H9 (cell line): Measurements from ENCODE around the gene INTS15. TPM values are rescaled to one million over a fixed set of nuclear protein-coding genes. Genes with fewer than 3 reads are reported as not detected.

Source experiments
- DNase-seq: peaks from one replicate; pipeline ENCODE4 v3.0.0-alpha.2; 2017
- H2AFZ ChIP-seq: one replicate; pipeline ENCODE4 v1.6.1; 2013; ENCODE audit warnings: mild to moderate bottlenecking, low read length, control low read depth, moderate library complexity
- H2AK5ac ChIP-seq: 2 replicates; pipeline ENCODE4 v1.6.1; 2013; ENCODE audit warnings: low read length, control low read depth, mixed read lengths; ENCODE audit not compliant: insufficient read length
- H2BK120ac ChIP-seq: one replicate; pipeline ENCODE4 v1.6.1; 2013; ENCODE audit warnings: low read depth, mild to moderate bottlenecking, low read length, control low read depth, inconsistent platforms; ENCODE audit not compliant: poor library complexity, severe bottlenecking
- H2BK12ac ChIP-seq: 2 replicates; pipeline ENCODE4 v1.6.1; 2013; ENCODE audit warnings: low read length, control low read depth, mixed read lengths, low read depth; ENCODE audit not compliant: insufficient read length
- H2BK15ac ChIP-seq: 2 replicates; pipeline ENCODE4 v1.6.1; 2013; ENCODE audit warnings: low read depth, low read length, control low read depth
- H2BK20ac ChIP-seq: one replicate; pipeline ENCODE4 v1.6.1; 2013; ENCODE audit warnings: low read depth, mild to moderate bottlenecking, low read length, control low read depth, inconsistent platforms; ENCODE audit not compliant: poor library complexity, severe bottlenecking
- H2BK5ac ChIP-seq: 2 replicates; pipeline ENCODE4 v1.6.1; 2013; ENCODE audit warnings: low read length, control low read depth, mixed read lengths; ENCODE audit not compliant: insufficient read length
- H3K14ac ChIP-seq: 2 replicates; pipeline ENCODE4 v1.6.1; 2013; ENCODE audit warnings: low read length, control low read depth; ENCODE audit not compliant: insufficient read depth
- H3K18ac ChIP-seq: 2 replicates; pipeline ENCODE4 v1.6.1; 2013; ENCODE audit warnings: low read depth, mild to moderate bottlenecking, mixed read lengths, low read length, control low read depth; ENCODE audit not compliant: insufficient read length
- H3K23ac ChIP-seq: 2 replicates; pipeline ENCODE4 v1.6.1; 2013; ENCODE audit warnings: low read length, control low read depth, mixed read lengths, low read depth; ENCODE audit not compliant: insufficient read length
- H3K23me2 ChIP-seq: 2 replicates; pipeline ENCODE4 v1.6.1; 2013; ENCODE audit warnings: low read depth, mild to moderate bottlenecking, mixed read lengths, low read length, control low read depth; ENCODE audit not compliant: insufficient read length, poor library complexity, severe bottlenecking
- H3K27ac ChIP-seq: 2 replicates; pipeline ENCODE4 v1.5.1; 2013; ENCODE audit warnings: low read length, control low read depth, mixed read lengths, low read depth; ENCODE audit not compliant: insufficient read length
- H3K27me3 ChIP-seq: 2 replicates; pipeline ENCODE4 v1.6.1; 2013; ENCODE audit warnings: low read length, control low read depth, inconsistent platforms; ENCODE audit not compliant: insufficient read depth
- H3K4ac ChIP-seq: 2 replicates; pipeline ENCODE4 v1.6.1; 2013; ENCODE audit warnings: low read depth, mild to moderate bottlenecking, control low read depth, inconsistent platforms, low read length, moderate library complexity
- H3K4me1 ChIP-seq: 2 replicates; pipeline ENCODE4 v1.6.1; 2013; ENCODE audit warnings: low read length, control low read depth, inconsistent platforms; ENCODE audit not compliant: insufficient read depth
- H3K4me2 ChIP-seq: 2 replicates; pipeline ENCODE4 v1.6.1; 2013; ENCODE audit warnings: low read length, control low read depth, mixed read lengths; ENCODE audit not compliant: insufficient read length, insufficient read depth
- H3K56ac ChIP-seq: 2 replicates; pipeline ENCODE4 v1.6.1; 2013; ENCODE audit warnings: low read depth, mild to moderate bottlenecking, mixed read lengths, low read length, control low read depth; ENCODE audit not compliant: insufficient read length
- H3K79me1 ChIP-seq: 2 replicates; pipeline ENCODE4 v1.6.1; 2013; ENCODE audit warnings: low read depth, mild to moderate bottlenecking, moderate library complexity, low read length, control low read depth, inconsistent platforms; ENCODE audit not compliant: insufficient read depth, poor library complexity, severe bottlenecking
- H3K79me2 ChIP-seq: 2 replicates; pipeline ENCODE4 v1.6.1; 2013; ENCODE audit warnings: low read length, control low read depth, inconsistent platforms; ENCODE audit not compliant: insufficient read depth
- H3K9ac ChIP-seq: 2 replicates; pipeline ENCODE4 v1.6.1; 2013; ENCODE audit warnings: low read length, control low read depth, mixed read lengths; ENCODE audit not compliant: insufficient read length; ENCODE audit errors: extremely low read depth
- H3K9me3 ChIP-seq: one replicate; pipeline ENCODE4 v1.6.1; 2013; ENCODE audit warnings: low read depth, low read length, inconsistent platforms; ENCODE audit not compliant: control insufficient read depth
- H3T11ph ChIP-seq: one replicate; pipeline ENCODE4 v1.6.1; 2013; ENCODE audit warnings: mild to moderate bottlenecking, low read length, control low read depth, inconsistent platforms
- H4K20me1 ChIP-seq: one replicate; pipeline ENCODE4 v1.6.1; 2013; ENCODE audit not compliant: control insufficient read depth, insufficient read length, insufficient read depth
- H4K5ac ChIP-seq: 2 replicates; pipeline ENCODE4 v1.6.1; 2013; ENCODE audit warnings: low read depth, mild to moderate bottlenecking, mixed read lengths, low read length, control low read depth; ENCODE audit not compliant: insufficient read length
- H4K8ac ChIP-seq: replicated peaks from 2 replicates; pipeline ENCODE4 v1.6.1; 2013; ENCODE audit warnings: low read length, control low read depth, mixed read lengths, low read depth; ENCODE audit not compliant: insufficient read length
- H4K91ac ChIP-seq: 2 replicates; pipeline ENCODE4 v1.6.1; 2013; ENCODE audit warnings: low read depth, mild to moderate bottlenecking, moderate library complexity, mixed read lengths, low read length, control low read depth; ENCODE audit not compliant: insufficient read length
- H3K27ac Mint-ChIP-seq, 3 experiments: 2 replicates in 2 of 3; 3 replicates in 1 of 3; pipeline ENCODE4 v1.8.0; 2020 to 2021; ENCODE audit warnings: mixed read lengths in 3 of 3, mild to moderate bottlenecking in 1 of 3, moderate library complexity in 1 of 3
- H3K27me3 Mint-ChIP-seq: 2 replicates; pipeline ENCODE4 v1.8.0; 2021; ENCODE audit warnings: low read depth, mild to moderate bottlenecking, moderate library complexity, mixed read lengths
- H3K36me3 Mint-ChIP-seq, 3 experiments: 2 replicates in 2 of 3; 3 replicates in 1 of 3; pipeline ENCODE4 v1.8.0; 2020 to 2021; ENCODE audit warnings: low read depth in 3 of 3, mixed read lengths in 3 of 3; ENCODE audit not compliant: insufficient read depth in 1 of 3
- H3K4me1 Mint-ChIP-seq, 2 experiments: 2 replicates each; pipeline ENCODE4 v1.8.0; 2020; ENCODE audit warnings: mixed read lengths in 2 of 2
- H3K4me3 Mint-ChIP-seq, 2 experiments: 2 replicates in 1 of 2; 3 replicates in 1 of 2; pipeline ENCODE4 v1.8.0; 2020 to 2021; ENCODE audit warnings: mild to moderate bottlenecking in 2 of 2, mixed read lengths in 2 of 2, moderate library complexity in 1 of 2
- H3K9me3 Mint-ChIP-seq, 2 experiments: 2 replicates in 1 of 2; 3 replicates in 1 of 2; pipeline ENCODE4 v1.8.0; 2020; ENCODE audit warnings: mild to moderate bottlenecking in 2 of 2, mixed read lengths in 2 of 2, moderate library complexity in 1 of 2
- CTCF ChIP-seq: fragments of 200-600 bp; sonication (generic); conservative IDR thresholded peaks from 3 replicates; pipeline ENCODE4 v1.8.0; 2021; ENCODE audit warnings: antibody characterized with exemption, mild to moderate bottlenecking
- WGBS: extraction: QIAGEN DNeasy Blood & Tissue Kit; methylation state at CpG from one replicate; pipeline ENCODE4 v1.1.7; 2013; ENCODE audit warnings: missing lambda C conversion rate, low lambda C conversion rate, mixed read lengths; ENCODE audit not compliant: insufficient read length; ENCODE audit errors: extremely low coverage; 5-methylcytosine and 5-hydroxymethylcytosine counted together
- total RNA-seq: library from RNA; stranded (reverse); gene quantifications from 2 replicates; pipeline ENCODE4 v1.2.1, GENCODE V29; 2021

The INTS15 gene
- total RNA-seq, 1 experiment from 2014 or later = 42.9 TPM

GRCh38 chr7:6577369-6578113, 12.3 kb upstream of the INTS15 start, which contains the start of gene ZDHHC4:
Gene ZDHHC4, plus strand, starts transcription at chr7:6577454. Its CDS starts 3,108 bp downstream, at chr7:6580562.
- peaks cover 10 to 38% (median 30%) of the 10 kb centered on the region in 3 experiments; a peak in 6 of 7 replicates for H3K36me3 Mint-ChIP-seq
- H3K4ac ChIP-seq = no peak within 1 kb of the TSS; the same call in 1 of the 2 replicates
- no peaks in the 10 kb centered on the region for H3K27me3 ChIP-seq
- H2BK5ac ChIP-seq = no peak within 1 kb of the TSS
- H3K14ac ChIP-seq = peak within 1 kb of the TSS; percentile 77
- peak within 1 kb of the TSS; percentile 12 for H2BK20ac ChIP-seq
- no CpG with 5 or more reads among the region's 51 CpGs for WGBS
- H2AK5ac ChIP-seq = no peak within 1 kb of the TSS
- no peaks in the 10 kb centered on the region for H4K20me1 ChIP-seq
- no peak within 1 kb of the TSS for H2BK120ac ChIP-seq
- no peaks in the 10 kb centered on the region for H3K9me3 Mint-ChIP-seq
- H4K91ac ChIP-seq = no peak within 1 kb of the TSS
- no peak for TF ChIP-seq CTCF
- H3K27ac ChIP-seq = no peak within 1 kb of the TSS
- peak; percentile 84 for DNase-seq
- H3T11ph ChIP-seq = no peak within 1 kb of the TSS
- H3K27me3 Mint-ChIP-seq = no peaks in the 10 kb centered on the region; the same call in none of the 2 replicates
- peak within 1 kb of the TSS; percentile 53 for H3K9ac ChIP-seq
- peaks cover 0 to 2% of the 10 kb centered on the region in 2 experiments; a peak in 1 of 4 replicates for H3K4me1 Mint-ChIP-seq
- H2BK15ac ChIP-seq = no peak within 1 kb of the TSS
- no peak within 1 kb of the TSS for H4K8ac ChIP-seq
- no peak within 1 kb of the TSS for H3K23ac ChIP-seq
- peak within 1 kb of the TSS; percentile 84 to 93 (median 88); a peak in 6 of 7 replicates for H3K27ac Mint-ChIP-seq
- H3K4me2 ChIP-seq = peak within 1 kb of the TSS; percentile 26
- H2AFZ ChIP-seq = no peak within 1 kb of the TSS
- no peaks in the 10 kb centered on the region for H3K79me1 ChIP-seq
- no peaks in the 10 kb centered on the region for H3K79me2 ChIP-seq
- H3K18ac ChIP-seq = peak within 1 kb of the TSS; percentile 36
- H3K4me1 ChIP-seq = no peaks in the 10 kb centered on the region
- H3K23me2 ChIP-seq = no peaks in the 10 kb centered on the region
- H4K5ac ChIP-seq = no peak within 1 kb of the TSS
- no peak within 1 kb of the TSS for H2BK12ac ChIP-seq
- H3K4me3 Mint-ChIP-seq = peak within 1 kb of the TSS; percentile 80 to 87
- H3K9me3 ChIP-seq = no peaks in the 10 kb centered on the region
- no peak within 1 kb of the TSS for H3K56ac ChIP-seq
